ENCODE data around the gene AP2A2. TPM values are rescaled to one million over a fixed set of nuclear protein-coding genes. Genes with fewer than 3 reads are reported as not detected.
A peak's percentile ranks its signal among the peaks of the same experiment; 100 is the strongest.

Gene AP2A2
- total RNA-seq, 1 donor from 2014 or later, result 78.1 TPM

DNA sequence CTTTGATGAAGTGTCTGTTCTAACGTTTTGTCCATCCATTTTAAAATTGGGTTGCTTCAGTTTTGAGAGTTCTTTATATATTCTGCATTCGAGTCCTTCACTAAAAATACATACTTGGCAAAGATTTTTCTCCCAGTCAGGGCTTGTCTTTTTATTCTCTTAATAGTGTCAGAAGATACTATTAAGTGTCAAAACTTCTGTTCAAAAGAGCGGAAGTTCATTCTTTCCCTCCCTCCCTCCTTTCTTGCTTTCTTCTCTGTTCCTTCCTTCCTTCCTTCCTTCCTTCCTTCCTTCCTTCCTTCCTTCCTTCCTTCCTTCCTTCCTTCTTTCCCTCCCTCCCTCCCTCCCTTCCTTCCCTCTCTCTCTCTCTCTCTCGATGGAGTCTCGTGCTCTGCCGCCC is 118.5 kb downstream of the AP2A2 start:
- Mint-ChIP-seq H3K27ac (ENCODE audit: unreplicated experiment) (no peak overlapping the region), H3K36me3 (ENCODE audit: low read depth) (no peaks in the 10 kb centered on the region), H3K27me3 (ENCODE audit: low read depth) (peaks cover 6% of the 10 kb centered on the region), H3K9me3 (no peaks in the 10 kb centered on the region), H3K4me1 (no peaks in the 10 kb centered on the region), H3K4me3 (no peak overlapping the region)
- no peak for DNase-seq (ENCODE audit: low read depth, low spot score)
- TF ChIP-seq, protein P1, sequence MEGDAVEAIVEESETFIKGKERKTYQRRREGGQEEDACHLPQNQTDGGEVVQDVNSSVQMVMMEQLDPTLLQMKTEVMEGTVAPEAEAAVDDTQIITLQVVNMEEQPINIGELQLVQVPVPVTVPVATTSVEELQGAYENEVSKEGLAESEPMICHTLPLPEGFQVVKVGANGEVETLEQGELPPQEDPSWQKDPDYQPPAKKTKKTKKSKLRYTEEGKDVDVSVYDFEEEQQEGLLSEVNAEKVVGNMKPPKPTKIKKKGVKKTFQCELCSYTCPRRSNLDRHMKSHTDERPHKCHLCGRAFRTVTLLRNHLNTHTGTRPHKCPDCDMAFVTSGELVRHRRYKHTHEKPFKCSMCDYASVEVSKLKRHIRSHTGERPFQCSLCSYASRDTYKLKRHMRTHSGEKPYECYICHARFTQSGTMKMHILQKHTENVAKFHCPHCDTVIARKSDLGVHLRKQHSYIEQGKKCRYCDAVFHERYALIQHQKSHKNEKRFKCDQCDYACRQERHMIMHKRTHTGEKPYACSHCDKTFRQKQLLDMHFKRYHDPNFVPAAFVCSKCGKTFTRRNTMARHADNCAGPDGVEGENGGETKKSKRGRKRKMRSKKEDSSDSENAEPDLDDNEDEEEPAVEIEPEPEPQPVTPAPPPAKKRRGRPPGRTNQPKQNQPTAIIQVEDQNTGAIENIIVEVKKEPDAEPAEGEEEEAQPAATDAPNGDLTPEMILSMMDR (conservative IDR thresholded peaks at IDR 0.05), result no peak

DNA sequence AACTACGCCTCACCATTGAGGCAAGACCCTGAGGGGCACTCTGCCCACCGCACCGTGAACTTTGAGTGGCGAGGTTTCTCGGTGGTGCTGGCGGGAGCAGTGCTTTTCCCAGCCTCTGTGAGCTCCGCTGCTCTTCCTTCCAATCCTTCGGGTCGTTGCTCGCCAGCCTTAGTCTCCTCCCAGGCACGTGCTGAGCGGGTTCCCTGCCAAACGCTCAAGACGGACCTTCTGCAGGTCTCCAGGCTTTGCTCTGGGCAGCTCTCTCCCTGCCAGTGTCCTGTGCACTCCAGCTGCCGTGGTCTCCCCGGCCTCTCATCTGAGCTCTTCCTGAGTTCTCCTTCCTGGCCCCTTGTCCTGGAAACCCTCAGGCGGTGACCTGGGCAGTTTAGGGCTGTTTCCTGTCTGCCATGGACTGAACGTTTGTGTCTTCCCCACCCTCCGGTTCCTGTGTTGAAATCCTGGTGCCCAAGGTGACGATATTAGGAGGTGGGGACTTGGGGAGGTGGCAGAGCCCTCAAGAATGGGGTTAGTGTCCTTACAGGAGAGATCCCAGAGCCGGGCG is 122.0 kb downstream of the AP2A2 start:
- no peak overlapping the region for H3K4me3 Mint-ChIP-seq
- no peak for DNase-seq (ENCODE audit: low read depth, low spot score)
- peaks cover 6% of the 10 kb centered on the region for H3K27me3 Mint-ChIP-seq (ENCODE audit: low read depth)
- H3K36me3 Mint-ChIP-seq (ENCODE audit: low read depth), result no peaks in the 10 kb centered on the region
- no peaks in the 10 kb centered on the region for H3K9me3 Mint-ChIP-seq
- H3K27ac Mint-ChIP-seq (ENCODE audit: unreplicated experiment), result peak overlapping the region; percentile 73
- TF ChIP-seq, protein P1 (conservative IDR thresholded peaks at IDR 0.05), result no peak
- H3K4me1 Mint-ChIP-seq, result no peaks in the 10 kb centered on the region

DNA sequence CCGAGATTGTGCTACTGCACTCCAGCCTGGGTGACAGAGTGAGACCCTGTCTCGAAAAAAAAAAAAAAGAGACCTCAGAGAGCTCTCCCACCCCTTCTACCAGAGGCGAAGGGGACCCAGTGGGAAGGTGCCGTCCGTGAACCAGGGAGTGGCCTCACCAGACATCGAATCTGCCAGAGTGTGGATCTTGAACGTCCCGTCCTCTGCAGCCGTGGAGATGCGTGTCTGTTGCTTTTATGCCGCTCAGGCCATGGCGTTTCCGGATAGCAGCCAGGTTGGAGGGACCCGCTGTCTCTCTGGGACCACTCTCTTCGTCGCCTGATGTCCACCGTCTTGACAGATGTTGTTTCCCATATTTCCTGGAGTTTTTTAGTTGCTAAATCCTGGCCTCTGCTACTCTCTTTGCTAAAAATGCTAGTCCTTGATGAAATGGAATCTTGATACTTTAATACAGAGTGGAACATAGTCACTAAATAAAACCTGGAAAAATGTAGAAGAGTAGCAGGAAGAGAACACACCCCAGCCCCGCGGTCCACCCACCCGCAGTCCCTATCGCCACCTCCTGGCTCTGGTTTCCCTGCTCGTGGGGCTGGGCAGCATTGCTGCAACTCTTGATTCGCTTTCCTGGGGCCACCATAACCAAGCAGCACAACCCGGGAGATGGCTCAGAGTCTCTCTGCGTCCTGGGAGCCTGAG is 122.9 kb downstream of the AP2A2 start:
- TF ChIP-seq, protein P1 (conservative IDR thresholded peaks at IDR 0.05), result no peak
- Mint-ChIP-seq H3K27ac (ENCODE audit: unreplicated experiment) (no peak overlapping the region), H3K9me3 (no peaks in the 10 kb centered on the region), H3K4me3 (no peak overlapping the region), H3K36me3 (ENCODE audit: low read depth) (no peaks in the 10 kb centered on the region), H3K27me3 (ENCODE audit: low read depth) (peaks cover 6% of the 10 kb centered on the region), H3K4me1 (no peaks in the 10 kb centered on the region)
- DNase-seq (ENCODE audit: low read depth, low spot score), result no peak

DNA sequence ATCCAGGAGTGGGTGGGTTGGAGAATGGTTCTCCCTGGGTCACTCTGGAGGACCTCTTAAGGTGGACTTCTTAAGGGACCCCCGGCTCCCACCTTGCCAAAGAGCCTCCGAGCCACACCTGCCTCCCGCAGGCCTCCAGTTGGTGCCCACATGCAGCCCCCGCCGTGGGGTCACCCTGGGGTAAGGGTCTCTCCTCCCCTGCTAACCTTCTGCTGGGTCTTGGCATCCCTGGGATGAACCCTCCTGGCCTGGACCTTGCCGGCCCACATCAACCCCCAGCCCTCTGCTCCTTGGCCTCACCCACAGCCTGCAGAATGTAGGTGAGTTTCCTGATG is 123.4 kb downstream of the AP2A2 start:
- H3K27ac Mint-ChIP-seq (ENCODE audit: unreplicated experiment), result no peak overlapping the region
- H3K36me3 Mint-ChIP-seq (ENCODE audit: low read depth), result no peaks in the 10 kb centered on the region
- TF ChIP-seq, protein P1 (conservative IDR thresholded peaks at IDR 0.05), result no peak
- H3K4me3 Mint-ChIP-seq, result no peak overlapping the region
- no peaks in the 10 kb centered on the region for H3K9me3 Mint-ChIP-seq
- peaks cover 6% of the 10 kb centered on the region for H3K27me3 Mint-ChIP-seq (ENCODE audit: low read depth)
- no peak for DNase-seq (ENCODE audit: low read depth, low spot score)
- H3K4me1 Mint-ChIP-seq, result no peaks in the 10 kb centered on the region

DNA sequence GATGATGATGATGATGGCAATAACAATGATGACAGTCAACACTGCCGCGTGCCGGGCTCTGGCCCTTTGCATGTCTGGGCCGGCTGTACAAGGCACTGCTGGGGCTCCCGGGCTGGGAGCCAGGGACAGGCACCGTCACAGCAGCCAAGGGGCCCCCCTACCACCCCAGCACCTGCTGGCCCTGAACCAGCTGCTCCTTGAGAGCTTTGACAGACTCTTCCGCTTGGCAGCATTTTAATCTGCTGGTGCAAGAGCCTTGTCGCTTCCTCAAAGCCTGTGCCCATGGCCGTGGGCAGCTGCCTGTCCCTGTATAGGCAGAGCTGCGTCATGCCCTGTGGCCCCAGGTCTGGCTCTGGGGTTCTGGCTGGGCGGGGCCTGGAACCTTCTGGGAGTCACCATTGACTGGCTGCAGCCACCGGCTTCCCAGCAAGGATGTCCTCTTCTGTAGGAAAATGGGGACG is 123.8 kb downstream of the AP2A2 start:
- Mint-ChIP-seq H3K4me3 (no peak overlapping the region), H3K36me3 (ENCODE audit: low read depth) (no peaks in the 10 kb centered on the region), H3K27me3 (ENCODE audit: low read depth) (peaks cover 6% of the 10 kb centered on the region), H3K4me1 (no peaks in the 10 kb centered on the region), H3K9me3 (no peaks in the 10 kb centered on the region), H3K27ac (ENCODE audit: unreplicated experiment) (no peak overlapping the region)
- DNase-seq (ENCODE audit: low read depth, low spot score), result no peak
- TF ChIP-seq, protein P1 (conservative IDR thresholded peaks at IDR 0.05), result no peak
